ENCODE data around the gene DCDC2.

DCDC2 gene

GRCh38 chr6:24355393-24355792 lies 2.5 kb downstream of the DCDC2 start:
- H3K27ac Mint-ChIP-seq = no peak overlapping the region
- H3K9me3 Mint-ChIP-seq = no peaks in the 10 kb centered on the region
- H3K36me3 Mint-ChIP-seq (ENCODE audit: low read depth) = no peaks in the 10 kb centered on the region
- peaks cover 18% of the 10 kb centered on the region for H3K4me1 Mint-ChIP-seq (ENCODE audit: low read depth)
- DNase-seq = no peak
- peaks cover 33% of the 10 kb centered on the region for H3K27me3 Mint-ChIP-seq
- no peak overlapping the region for H3K4me3 Mint-ChIP-seq

DNA sequence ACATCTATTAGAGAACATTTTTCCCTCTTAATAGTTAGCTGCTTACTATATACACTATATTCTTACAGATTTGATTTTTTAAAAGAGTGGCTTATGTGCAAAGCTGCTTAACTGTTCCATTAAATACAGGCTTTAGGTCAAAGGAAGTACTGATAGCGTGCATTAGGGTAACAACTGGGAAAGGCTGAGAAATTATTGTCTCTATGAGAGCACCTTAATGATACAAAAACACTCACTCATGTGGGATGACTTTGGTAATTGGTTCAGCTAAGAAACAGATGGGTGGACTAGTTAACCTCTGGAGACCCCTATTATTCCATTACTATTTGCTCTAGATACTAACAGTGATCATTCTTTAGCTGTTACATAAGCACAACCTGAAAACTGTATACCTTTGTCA lies 4.0 kb downstream of the DCDC2 start:
- H3K4me3 Mint-ChIP-seq = no peak overlapping the region
- no peak overlapping the region for H3K27ac Mint-ChIP-seq

GRCh38 chr6:24352434-24352833 lies 5.4 kb downstream of the DCDC2 start:
- H3K27ac Mint-ChIP-seq = no peak overlapping the region
- no peak overlapping the region for H3K4me3 Mint-ChIP-seq
- DNase-seq = no peak
- no peaks in the 10 kb centered on the region for H3K36me3 Mint-ChIP-seq (ENCODE audit: low read depth)
- no peaks in the 10 kb centered on the region for H3K9me3 Mint-ChIP-seq
- H3K4me1 Mint-ChIP-seq (ENCODE audit: low read depth) = peaks cover 3% of the 10 kb centered on the region
- peaks cover 41% of the 10 kb centered on the region for H3K27me3 Mint-ChIP-seq

More for the DNA sequence above, 4.0 kb downstream of the DCDC2 start:
- Mint-ChIP-seq H3K27me3 (peaks cover 40% of the 10 kb centered on the region), H3K4me1 (ENCODE audit: low read depth) (peaks cover 11% of the 10 kb centered on the region), H3K9me3 (no peaks in the 10 kb centered on the region), H3K36me3 (ENCODE audit: low read depth) (no peaks in the 10 kb centered on the region)
- no peak for DNase-seq

GRCh38 chr6:24344976-24345375 lies 12.9 kb downstream of the DCDC2 start:
- H3K36me3 Mint-ChIP-seq (ENCODE audit: low read depth) = no peaks in the 10 kb centered on the region
- H3K4me3 Mint-ChIP-seq = no peak overlapping the region
- H3K27ac Mint-ChIP-seq = no peak overlapping the region
- H3K4me1 Mint-ChIP-seq (ENCODE audit: low read depth) = no peaks in the 10 kb centered on the region
- H3K9me3 Mint-ChIP-seq = no peaks in the 10 kb centered on the region
- H3K27me3 Mint-ChIP-seq = peaks cover 50% of the 10 kb centered on the region
- no peak for DNase-seq

DNA sequence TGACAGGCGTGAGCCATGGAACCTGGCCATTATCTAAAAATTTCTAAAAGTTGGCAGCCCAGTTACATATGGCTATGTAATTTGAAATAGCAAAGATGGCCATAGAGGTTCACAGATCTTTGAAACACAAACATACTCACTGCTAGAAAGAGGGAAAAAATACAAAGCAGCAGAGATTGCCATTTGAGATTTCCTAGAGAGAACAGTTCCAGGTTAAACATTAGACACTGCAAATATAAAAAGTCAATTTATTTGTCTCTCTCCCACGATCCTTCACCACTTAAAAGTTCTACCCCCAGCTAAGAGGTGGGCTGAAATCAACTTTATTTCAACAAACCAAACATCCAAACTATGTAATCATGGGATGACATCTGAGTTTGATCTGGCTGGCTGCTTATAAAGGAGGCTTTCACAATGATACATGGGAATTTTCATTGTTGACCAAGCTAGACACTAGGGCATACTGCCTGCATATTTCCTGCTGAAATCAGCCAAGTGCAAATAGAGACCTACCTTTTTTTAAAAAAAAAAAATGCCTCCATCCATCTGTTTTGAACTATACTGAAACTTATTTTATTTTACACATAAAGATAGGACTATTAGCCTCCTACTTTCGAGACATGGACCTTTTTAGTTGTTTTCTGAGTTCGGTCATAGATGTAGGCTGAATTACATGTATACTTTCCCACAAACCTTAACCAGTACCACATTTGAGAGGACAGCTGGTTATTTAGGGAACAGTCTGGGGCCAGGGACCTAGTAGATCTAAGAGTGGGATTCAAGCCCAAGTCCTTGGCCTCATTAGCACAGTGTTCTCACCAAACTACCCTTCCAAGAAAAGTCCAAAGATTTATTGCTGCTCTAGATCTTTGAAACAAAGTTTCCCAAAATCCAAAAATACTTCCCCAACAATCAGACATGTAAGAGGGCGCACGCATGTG lies 16.6 kb downstream of the DCDC2 start:
- no peaks in the 10 kb centered on the region for H3K36me3 Mint-ChIP-seq (ENCODE audit: low read depth)
- H3K27me3 Mint-ChIP-seq = peaks cover 33% of the 10 kb centered on the region
- no peak for DNase-seq
- H3K27ac Mint-ChIP-seq = no peak overlapping the region
- H3K4me1 Mint-ChIP-seq (ENCODE audit: low read depth) = no peaks in the 10 kb centered on the region
- no peak overlapping the region for H3K4me3 Mint-ChIP-seq
- peaks cover 14% of the 10 kb centered on the region for H3K9me3 Mint-ChIP-seq

DNA sequence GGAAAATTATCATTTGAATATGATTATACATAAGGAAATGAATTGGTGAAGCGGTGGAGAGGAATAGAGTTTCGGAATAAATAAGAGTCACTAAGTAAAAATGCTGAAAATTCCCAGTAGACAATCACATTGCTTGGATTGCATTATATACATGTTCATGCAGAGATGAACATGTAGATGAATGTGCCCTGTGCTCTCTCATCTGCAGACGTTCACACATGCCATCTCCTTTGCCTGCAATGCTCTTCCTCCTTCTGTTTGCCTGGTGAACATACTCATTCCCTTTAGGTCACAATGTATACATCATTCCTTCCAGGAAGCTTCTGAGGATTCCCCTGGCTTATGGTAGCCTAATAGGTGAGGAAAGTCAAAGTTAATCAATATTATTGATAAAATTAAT lies 17.9 kb downstream of the DCDC2 start:
- Mint-ChIP-seq H3K9me3 (peaks cover 14% of the 10 kb centered on the region), H3K4me1 (ENCODE audit: low read depth) (no peaks in the 10 kb centered on the region), H3K27ac (no peak overlapping the region), H3K4me3 (no peak overlapping the region), H3K27me3 (peaks cover 25% of the 10 kb centered on the region), H3K36me3 (ENCODE audit: low read depth) (no peaks in the 10 kb centered on the region)
- no peak for DNase-seq

GRCh38 chr6:24334285-24334684 lies 23.6 kb downstream of the DCDC2 start:
- Mint-ChIP-seq H3K27ac (no peak overlapping the region), H3K27me3 (peaks cover 3% of the 10 kb centered on the region), H3K4me3 (no peak overlapping the region), H3K9me3 (peaks cover 12% of the 10 kb centered on the region), H3K4me1 (ENCODE audit: low read depth) (no peaks in the 10 kb centered on the region), H3K36me3 (ENCODE audit: low read depth) (no peaks in the 10 kb centered on the region)
- no peak for DNase-seq

DNA sequence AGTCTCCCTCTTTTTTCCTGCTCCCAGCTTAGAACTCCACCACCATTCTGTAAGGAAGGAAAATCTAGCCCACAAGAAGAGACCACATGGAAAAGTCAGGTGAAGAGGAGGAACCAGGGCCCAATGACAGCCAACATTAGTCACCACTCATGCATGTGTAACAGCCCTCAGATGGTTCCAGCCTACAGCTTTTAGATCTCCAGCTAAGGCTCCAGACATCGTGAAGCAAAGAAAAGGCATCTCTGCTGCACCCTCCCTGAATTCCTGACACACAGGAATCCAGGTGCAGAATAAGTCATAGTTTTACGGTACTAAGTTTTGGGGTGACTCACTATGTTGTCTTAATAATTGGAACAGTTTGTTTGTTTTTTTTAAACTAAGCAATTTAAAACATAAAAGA lies 25.5 kb downstream of the DCDC2 start:
- no peaks in the 10 kb centered on the region for H3K4me1 Mint-ChIP-seq (ENCODE audit: low read depth)
- no peaks in the 10 kb centered on the region for H3K36me3 Mint-ChIP-seq (ENCODE audit: low read depth)
- peaks cover 8% of the 10 kb centered on the region for H3K27me3 Mint-ChIP-seq
- no peak overlapping the region for H3K4me3 Mint-ChIP-seq
- no peak for DNase-seq
- H3K9me3 Mint-ChIP-seq = no peaks in the 10 kb centered on the region
- H3K27ac Mint-ChIP-seq = no peak overlapping the region

DNA sequence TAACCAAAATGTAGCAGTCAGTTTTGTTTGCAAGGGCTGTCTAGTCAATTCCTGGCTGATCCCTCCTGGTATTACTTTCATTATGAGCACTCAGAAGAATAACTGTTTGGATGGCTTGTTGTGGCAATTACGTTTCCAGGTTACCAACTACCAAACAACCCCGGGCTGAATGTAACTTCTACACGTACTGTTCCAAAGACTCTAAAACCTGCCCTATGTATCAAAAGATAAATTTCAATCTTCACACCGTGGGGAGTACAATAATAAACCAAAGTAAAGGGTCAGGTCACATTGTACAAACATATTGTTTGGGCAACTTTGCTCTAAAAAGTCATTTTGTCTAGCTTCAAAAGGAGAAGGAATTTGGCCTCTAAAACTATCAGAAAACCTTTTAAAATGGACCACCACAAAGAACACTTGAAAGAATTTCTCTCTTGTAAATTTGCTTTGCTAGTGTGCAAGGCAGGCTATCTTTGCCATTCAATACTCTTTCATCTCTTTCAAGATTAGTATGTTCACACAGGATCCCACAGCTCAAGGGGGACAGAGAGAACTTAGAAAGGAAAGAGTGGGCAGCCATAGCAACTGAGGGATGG lies 27.6 kb downstream of the DCDC2 start:
- DNase-seq = no peak
- H3K9me3 Mint-ChIP-seq = no peaks in the 10 kb centered on the region
- no peaks in the 10 kb centered on the region for H3K4me1 Mint-ChIP-seq (ENCODE audit: low read depth)
- no peak overlapping the region for H3K4me3 Mint-ChIP-seq
- no peak overlapping the region for H3K27ac Mint-ChIP-seq
- H3K27me3 Mint-ChIP-seq = peaks cover 12% of the 10 kb centered on the region
- H3K36me3 Mint-ChIP-seq (ENCODE audit: low read depth) = no peaks in the 10 kb centered on the region

- Mint-ChIP-seq H3K9me3 (no peaks in the 10 kb centered on the region), H3K4me3 (no peak overlapping the region), H3K4me1 (ENCODE audit: low read depth) (no peaks in the 10 kb centered on the region), H3K27ac (no peak overlapping the region), H3K36me3 (ENCODE audit: low read depth) (no peaks in the 10 kb centered on the region), H3K27me3 (peaks cover 20% of the 10 kb centered on the region)
- DNase-seq = no peak
Observed at GRCh38 chr6:24329451-24329850, 28.4 kb downstream of the DCDC2 start.

DNA sequence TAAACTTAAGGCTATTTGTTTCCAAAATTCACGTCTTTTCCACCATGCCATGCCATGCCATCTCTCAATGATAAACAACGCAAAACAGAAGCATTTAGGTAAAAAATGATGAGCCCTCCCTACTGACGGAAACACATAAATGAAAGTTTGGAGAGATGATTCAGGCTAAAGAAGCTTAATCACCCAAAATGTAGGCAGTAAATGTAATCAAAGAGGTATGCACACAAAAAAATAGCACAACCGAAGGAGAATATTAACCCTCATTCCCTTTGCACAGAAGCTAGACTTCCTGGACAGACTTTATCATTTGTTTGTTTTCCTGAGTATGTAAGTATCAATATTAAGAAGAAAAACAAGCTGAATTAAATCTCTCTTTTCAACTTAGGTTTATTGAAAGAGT lies 28.8 kb downstream of the DCDC2 start:
- Mint-ChIP-seq H3K4me1 (ENCODE audit: low read depth) (no peaks in the 10 kb centered on the region), H3K36me3 (ENCODE audit: low read depth) (no peaks in the 10 kb centered on the region), H3K4me3 (no peak overlapping the region), H3K27ac (no peak overlapping the region), H3K27me3 (peaks cover 22% of the 10 kb centered on the region), H3K9me3 (no peaks in the 10 kb centered on the region)
- no peak for DNase-seq

GRCh38 chr6:24327756-24328155 lies 30.1 kb downstream of the DCDC2 start:
- Mint-ChIP-seq H3K4me1 (ENCODE audit: low read depth) (no peaks in the 10 kb centered on the region), H3K27ac (no peak overlapping the region), H3K36me3 (ENCODE audit: low read depth) (no peaks in the 10 kb centered on the region), H3K9me3 (no peaks in the 10 kb centered on the region), H3K27me3 (peaks cover 27% of the 10 kb centered on the region), H3K4me3 (no peak overlapping the region)
- DNase-seq = no peak

DNA sequence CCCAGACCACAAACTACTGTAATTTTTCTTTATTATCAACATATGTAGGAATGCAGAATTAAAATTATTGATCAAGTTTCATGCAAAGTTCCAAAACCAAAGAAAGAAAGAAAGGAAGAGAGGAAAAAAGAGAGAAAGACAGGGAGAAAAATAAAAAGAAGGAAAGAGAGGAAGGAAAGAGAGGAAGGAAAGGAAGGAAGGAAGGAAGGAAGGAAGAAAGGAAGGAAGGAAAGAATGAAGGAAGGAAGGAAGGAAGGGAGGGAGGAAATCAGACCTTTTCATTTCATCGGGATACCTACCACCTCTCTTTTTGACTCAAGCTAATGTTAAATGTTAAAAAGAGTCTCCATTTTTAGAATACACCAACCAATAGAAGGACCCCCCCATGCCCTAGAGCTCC lies 31.9 kb downstream of the DCDC2 start:
- Mint-ChIP-seq H3K4me1 (ENCODE audit: low read depth) (no peaks in the 10 kb centered on the region), H3K4me3 (no peak overlapping the region), H3K36me3 (ENCODE audit: low read depth) (no peaks in the 10 kb centered on the region), H3K9me3 (no peaks in the 10 kb centered on the region), H3K27me3 (peaks cover 33% of the 10 kb centered on the region), H3K27ac (no peak overlapping the region)
- DNase-seq = no peak

GRCh38 chr6:24324617-24325016 lies 33.2 kb downstream of the DCDC2 start:
- Mint-ChIP-seq H3K4me3 (no peak overlapping the region), H3K36me3 (ENCODE audit: low read depth) (no peaks in the 10 kb centered on the region), H3K4me1 (ENCODE audit: low read depth) (no peaks in the 10 kb centered on the region), H3K9me3 (no peaks in the 10 kb centered on the region), H3K27ac (no peak overlapping the region), H3K27me3 (peaks cover 35% of the 10 kb centered on the region)
- DNase-seq = no peak

DNA sequence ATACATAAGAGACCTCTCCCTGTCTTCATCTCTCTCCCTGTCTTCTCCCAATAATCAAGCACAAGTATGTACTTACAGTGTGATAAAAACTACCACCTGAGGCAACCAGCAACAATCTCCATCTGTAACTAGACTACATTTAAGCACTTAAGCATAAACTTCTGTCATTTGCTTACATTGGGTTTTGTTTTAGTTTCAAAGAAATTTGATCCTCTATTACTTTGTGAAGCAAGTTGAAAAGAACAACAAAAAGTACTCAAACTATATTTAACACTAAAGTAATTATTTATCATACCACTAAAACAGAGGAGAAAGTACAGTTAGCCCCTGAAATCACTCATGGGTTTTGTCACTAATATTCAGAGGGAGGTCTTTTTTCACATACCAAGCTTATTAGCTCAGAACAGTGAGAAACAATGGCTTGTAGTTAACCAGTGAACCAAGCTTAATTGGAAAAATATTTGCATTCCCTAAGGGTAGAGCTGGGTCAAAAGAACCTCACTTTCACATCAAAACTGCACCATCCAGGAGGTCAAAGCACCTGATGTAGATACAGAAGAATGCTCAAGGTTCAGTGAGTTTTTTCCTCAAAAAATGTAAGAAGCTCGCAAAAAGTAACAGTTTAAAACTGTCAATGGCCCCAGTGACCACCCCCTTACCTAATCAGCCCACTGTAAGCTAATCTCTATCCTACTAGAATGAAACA lies 34.1 kb downstream of the DCDC2 start:
- DNase-seq = no peak
- Mint-ChIP-seq H3K36me3 (ENCODE audit: low read depth) (no peaks in the 10 kb centered on the region), H3K27ac (no peak overlapping the region), H3K9me3 (no peaks in the 10 kb centered on the region), H3K4me3 (no peak overlapping the region), H3K27me3 (peaks cover 39% of the 10 kb centered on the region), H3K4me1 (ENCODE audit: low read depth) (no peaks in the 10 kb centered on the region)
